GOT3 (cell line): ENCODE results near the gene GTF2IRD1.
A peak's percentile ranks its signal among the peaks of the same experiment; 100 is the strongest.
"Not testable (repeated sequence)": the region's sequence is repeated elsewhere in the genome, so short reads cannot be mapped to it uniquely, and the experiment has no call there.

Source experiments
- DNase-seq: peaks from one replicate; lab custom pipeline; 2025; ENCODE audit warnings: mixed read lengths; lab: John Stamatoyannopoulos, UW

GTF2IRD1 gene

GRCh38 chr7:74467876-74468275, 14.2 kb downstream of the GTF2IRD1 start:
- DNase-seq, result no peak

GRCh38 chr7:74470504-74470903, 16.8 kb downstream of the GTF2IRD1 start:
- DNase-seq, result no peak

- no peak for DNase-seq
These were observed 19.4 kb downstream of the GTF2IRD1 start for GRCh38 chr7:74473116-74473515.

- no peak for DNase-seq
These were observed 20.7 kb downstream of the GTF2IRD1 start for GRCh38 chr7:74474271-74474865.

- no peak for DNase-seq
These were observed 21.7 kb downstream of the GTF2IRD1 start for GRCh38 chr7:74475243-74475986.

- DNase-seq, result no peak
These were observed 22.3 kb downstream of the GTF2IRD1 start for GRCh38 chr7:74475987-74476350.

- no peak for DNase-seq
These were observed 22.9 kb downstream of the GTF2IRD1 start for GRCh38 chr7:74476626-74477025.

GRCh38 chr7:74478671-74479065, 25.0 kb downstream of the GTF2IRD1 start:
- DNase-seq, result no peak

- no peak for DNase-seq
These were observed 25.5 kb downstream of the GTF2IRD1 start for GRCh38 chr7:74479066-74479781.

- DNase-seq, result peak; percentile 42
These were observed 26.5 kb downstream of the GTF2IRD1 start for GRCh38 chr7:74479961-74480829.

- peak; percentile 49 for DNase-seq
These were observed 27.2 kb downstream of the GTF2IRD1 start for GRCh38 chr7:74480861-74481417.

GRCh38 chr7:74481458-74482196, 27.9 kb downstream of the GTF2IRD1 start:
- no peak for DNase-seq

GRCh38 chr7:74482197-74482467, 28.4 kb downstream of the GTF2IRD1 start:
- no peak for DNase-seq

GRCh38 chr7:74482629-74483401, 29.1 kb downstream of the GTF2IRD1 start:
- no peak for DNase-seq

GRCh38 chr7:74483402-74484336, 30.0 kb downstream of the GTF2IRD1 start:
- no peak for DNase-seq

- DNase-seq, result no peak
These were observed 31.9 kb downstream of the GTF2IRD1 start for GRCh38 chr7:74485611-74486010.

- not testable (repeated sequence) for DNase-seq
These were observed 34.9 kb downstream of the GTF2IRD1 start for GRCh38 chr7:74488518-74489030.

GRCh38 chr7:74489997-74490945, 36.6 kb downstream of the GTF2IRD1 start:
- no peak for DNase-seq
